Liver (tissue), 3 donors: ENCODE results near the gene ZC3H18.

Experiments
- JUND ChIP-seq, 2 donors: IDR thresholded peaks; 2 replicates each; pipeline ENCODE4 v1.6.1; 2016; ENCODE audit warnings: antibody characterized with exemption in 2 of 2
- YY1 ChIP-seq: IDR thresholded peaks from 2 replicates; pipeline ENCODE4 v1.6.1; 2016; ENCODE audit warnings: antibody characterized with exemption, mild to moderate bottlenecking
- TF ChIP-seq, protein P1 (sequence below): fragments of 150-350 bp; IDR thresholded peaks from 2 replicates; pipeline ENCODE4 v1.5.1; 2017; ENCODE audit warnings: improper control_type of control experiment, low read depth, low read length; ENCODE audit not compliant: missing input control
- donor health status: healthy.
- donor health status: healthy.

- TF ChIP-seq JUND (IDR thresholded peaks at IDR 0.05) (no peak), YY1 (no peak)
- TF ChIP-seq, protein P1, sequence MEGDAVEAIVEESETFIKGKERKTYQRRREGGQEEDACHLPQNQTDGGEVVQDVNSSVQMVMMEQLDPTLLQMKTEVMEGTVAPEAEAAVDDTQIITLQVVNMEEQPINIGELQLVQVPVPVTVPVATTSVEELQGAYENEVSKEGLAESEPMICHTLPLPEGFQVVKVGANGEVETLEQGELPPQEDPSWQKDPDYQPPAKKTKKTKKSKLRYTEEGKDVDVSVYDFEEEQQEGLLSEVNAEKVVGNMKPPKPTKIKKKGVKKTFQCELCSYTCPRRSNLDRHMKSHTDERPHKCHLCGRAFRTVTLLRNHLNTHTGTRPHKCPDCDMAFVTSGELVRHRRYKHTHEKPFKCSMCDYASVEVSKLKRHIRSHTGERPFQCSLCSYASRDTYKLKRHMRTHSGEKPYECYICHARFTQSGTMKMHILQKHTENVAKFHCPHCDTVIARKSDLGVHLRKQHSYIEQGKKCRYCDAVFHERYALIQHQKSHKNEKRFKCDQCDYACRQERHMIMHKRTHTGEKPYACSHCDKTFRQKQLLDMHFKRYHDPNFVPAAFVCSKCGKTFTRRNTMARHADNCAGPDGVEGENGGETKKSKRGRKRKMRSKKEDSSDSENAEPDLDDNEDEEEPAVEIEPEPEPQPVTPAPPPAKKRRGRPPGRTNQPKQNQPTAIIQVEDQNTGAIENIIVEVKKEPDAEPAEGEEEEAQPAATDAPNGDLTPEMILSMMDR = no peak
Measured at GRCh38 chr16:88624977-88625576, 54.9 kb downstream of the ZC3H18 start.
